GM23338 (cell line): ENCODE data around the gene MS4A7. TPM values are rescaled to one million over a fixed set of nuclear protein-coding genes. Genes with fewer than 3 reads are reported as not detected.

Source experiments
- ATAC-seq: fragments of 200-7000 bp; cut with Tn5 transposase; 3 replicates; pipeline ENCODE4 v1.9.1; 2020
- DNase-seq: peaks from one replicate; pipeline ENCODE4 v3.0.0-alpha.2; 2015; ENCODE audit warnings: low spot score
- H2AFZ ChIP-seq: fragments of 200-600 bp; sonication (generic); 2 replicates; pipeline ENCODE4 v1.8.0; 2016; ENCODE audit warnings: antibody characterized with exemption, mild to moderate bottlenecking, moderate library complexity
- H3F3A ChIP-seq: fragments of 200-600 bp; sonication (generic); replicated peaks from 2 replicates; pipeline ENCODE4 v1.8.0; 2017; ENCODE audit warnings: antibody characterized with exemption, mixed run types, low read depth
- H3K27ac ChIP-seq: fragments of 200-600 bp; sonication (generic); 2 replicates; pipeline ENCODE4 v1.6.1; 2016; ENCODE audit warnings: low read depth
- H3K27me3 ChIP-seq: fragments of 200-600 bp; sonication (generic); 2 replicates; pipeline ENCODE4 v1.8.0; 2016; ENCODE audit warnings: mild to moderate bottlenecking, mixed run types, moderate library complexity; ENCODE audit not compliant: insufficient read depth
- H3K36me3 ChIP-seq: fragments of 200-600 bp; sonication (generic); 2 replicates; pipeline ENCODE4 v1.8.0; 2016; ENCODE audit warnings: mild to moderate bottlenecking; ENCODE audit not compliant: insufficient read depth
- H3K4me1 ChIP-seq: fragments of 200-600 bp; sonication (generic); 2 replicates; pipeline ENCODE4 v1.8.0; 2016; ENCODE audit warnings: mild to moderate bottlenecking, moderate library complexity; ENCODE audit not compliant: insufficient read depth
- H3K4me2 ChIP-seq: fragments of 200-600 bp; sonication (generic); 2 replicates; pipeline ENCODE4 v1.7.1; 2017; ENCODE audit warnings: mixed run types
- H3K4me3 ChIP-seq: fragments of 200-600 bp; sonication (generic); 2 replicates; pipeline ENCODE4 v1.6.1; 2016; ENCODE audit warnings: mixed run types
- H3K79me2 ChIP-seq: fragments of 200-600 bp; sonication (generic); replicated peaks from 2 replicates; pipeline ENCODE4 v1.8.0; 2017; ENCODE audit warnings: mild to moderate bottlenecking; ENCODE audit not compliant: insufficient read depth
- H3K9me2 ChIP-seq: fragments of 200-600 bp; sonication (generic); 2 replicates; pipeline ENCODE4 v1.8.0; 2017; ENCODE audit not compliant: insufficient read depth
- H4K20me1 ChIP-seq: fragments of 200-600 bp; sonication (generic); replicated peaks from 2 replicates; pipeline ENCODE4 v1.8.0; 2017; ENCODE audit warnings: mild to moderate bottlenecking; ENCODE audit not compliant: insufficient read depth
- H3K27ac Mint-ChIP-seq: 2 replicates; pipeline ENCODE4 v1.8.0; 2020; ENCODE audit warnings: inconsistent platforms, mild to moderate bottlenecking, moderate library complexity, mixed read lengths
- H3K27me3 Mint-ChIP-seq: 3 replicates; pipeline ENCODE4 v1.8.0; 2022; ENCODE audit warnings: low read depth, mild to moderate bottlenecking, moderate library complexity, mixed read lengths, inconsistent platforms; ENCODE audit not compliant: insufficient read depth, poor library complexity
- H3K36me3 Mint-ChIP-seq: 3 replicates; pipeline ENCODE4 v1.8.0; 2021; ENCODE audit warnings: low read depth, mild to moderate bottlenecking, inconsistent platforms, moderate library complexity, mixed read lengths
- H3K4me1 Mint-ChIP-seq: 3 replicates; pipeline ENCODE4 v1.8.0; 2020; ENCODE audit warnings: mild to moderate bottlenecking, inconsistent platforms, mixed read lengths
- H3K4me3 Mint-ChIP-seq: 3 replicates; pipeline ENCODE4 v1.8.0; 2021; ENCODE audit warnings: moderate library complexity, mild to moderate bottlenecking, inconsistent platforms, mixed read lengths
- H3K9me3 Mint-ChIP-seq: 3 replicates; pipeline ENCODE4 v1.8.0; 2020; ENCODE audit warnings: moderate library complexity, mild to moderate bottlenecking, inconsistent platforms, mixed read lengths
- CREB1 ChIP-seq: fragments of 250-450 bp; sonication (Bioruptor Pico); IDR thresholded peaks from 2 replicates; pipeline ENCODE4 v1.5.0; 2020; ENCODE audit warnings: low read depth, mild to moderate bottlenecking, moderate library complexity
- CTCF ChIP-seq, 2 experiments: fragments of 200-600 bp in 1 of 2; sonication (generic) in 1 of 2; conservative IDR thresholded peaks; 2 replicates each; pipeline versions ENCODE4 v1.5.1 to v1.6.1; 2016 to 2017; ENCODE audit warnings: antibody characterized with exemption in 2 of 2, low read depth in 2 of 2, mild to moderate bottlenecking in 2 of 2, moderate library complexity in 1 of 2
- EZH2 ChIP-seq: fragments of 200-600 bp; sonication (generic); IDR thresholded peaks from one replicate; pipeline ENCODE4 v1.8.0; 2017; ENCODE audit warnings: antibody characterized with exemption, mild to moderate bottlenecking, low read depth; ENCODE audit not compliant: unreplicated experiment
- EZH2phosphoT487 ChIP-seq: fragments of 200-600 bp; sonication (generic); IDR thresholded peaks from one replicate; pipeline ENCODE4 v1.8.1; 2018; ENCODE audit warnings: antibody characterized with exemption; ENCODE audit not compliant: unreplicated experiment
- JUNB ChIP-seq: IDR thresholded peaks from one replicate; pipeline ENCODE4 v1.6.1; 2016; ENCODE audit warnings: antibody characterized with exemption; ENCODE audit not compliant: unreplicated experiment
- NANOG ChIP-seq: IDR thresholded peaks from 2 replicates; pipeline ENCODE4 v1.6.1; 2016; ENCODE audit warnings: antibody characterized with exemption, borderline replicate concordance
- POLR2AphosphoS5 ChIP-seq: IDR thresholded peaks from 2 replicates; pipeline ENCODE4 v1.6.1; 2016; ENCODE audit warnings: antibody characterized with exemption, low read depth
- STAT1 ChIP-seq: IDR thresholded peaks from one replicate; pipeline ENCODE4 v1.6.1; 2016; ENCODE audit warnings: antibody characterized with exemption; ENCODE audit not compliant: unreplicated experiment
- ZNF114 ChIP-seq: fragments of 250-450 bp; sonication (Bioruptor Pico); IDR thresholded peaks from 2 replicates; pipeline ENCODE4 v1.5.0; 2020; ENCODE audit warnings: mild to moderate bottlenecking, moderate library complexity
- ZNF331 ChIP-seq: fragments of 250-450 bp; sonication (Bioruptor Pico); IDR thresholded peaks from 2 replicates; pipeline ENCODE4 v1.5.0; 2020; ENCODE audit warnings: low read depth, mild to moderate bottlenecking, moderate library complexity
- ZNF462 ChIP-seq: fragments of 250-450 bp; sonication (Bioruptor Pico); IDR thresholded peaks from 2 replicates; pipeline ENCODE4 v1.5.0; 2020; ENCODE audit warnings: mild to moderate bottlenecking, moderate library complexity
- polyA plus RNA-seq: library from polyadenylated mRNA; unstranded; fragments of >200 nt; fragmentation: Nextera tagmentation; extraction: Ambion mirVana; gene quantifications from 2 replicates; pipeline ENCODE4 v1.2.1, GENCODE V29; 2016
- total RNA-seq: library from RNA; depleted of rRNA; stranded (reverse); fragments of >200 nt; shearing (Covaris generic); gene quantifications from 2 replicates; pipeline ENCODE4 v1.2.3, GENCODE V29; 2014
- TF ChIP-seq, protein P1 (sequence below): IDR thresholded peaks from 2 replicates; pipeline ENCODE4 v1.6.1; 2016; ENCODE audit warnings: antibody characterized with exemption
- TF ChIP-seq, protein P2 (sequence below): IDR thresholded peaks from one replicate; pipeline ENCODE4 v1.6.1; 2018; ENCODE audit warnings: antibody characterized with exemption; ENCODE audit not compliant: unreplicated experiment

MS4A7 gene
- total and polyA plus RNA-seq, 2 experiments from 2014 or later, result 0.07 TPM; not detected in 1

DNA sequence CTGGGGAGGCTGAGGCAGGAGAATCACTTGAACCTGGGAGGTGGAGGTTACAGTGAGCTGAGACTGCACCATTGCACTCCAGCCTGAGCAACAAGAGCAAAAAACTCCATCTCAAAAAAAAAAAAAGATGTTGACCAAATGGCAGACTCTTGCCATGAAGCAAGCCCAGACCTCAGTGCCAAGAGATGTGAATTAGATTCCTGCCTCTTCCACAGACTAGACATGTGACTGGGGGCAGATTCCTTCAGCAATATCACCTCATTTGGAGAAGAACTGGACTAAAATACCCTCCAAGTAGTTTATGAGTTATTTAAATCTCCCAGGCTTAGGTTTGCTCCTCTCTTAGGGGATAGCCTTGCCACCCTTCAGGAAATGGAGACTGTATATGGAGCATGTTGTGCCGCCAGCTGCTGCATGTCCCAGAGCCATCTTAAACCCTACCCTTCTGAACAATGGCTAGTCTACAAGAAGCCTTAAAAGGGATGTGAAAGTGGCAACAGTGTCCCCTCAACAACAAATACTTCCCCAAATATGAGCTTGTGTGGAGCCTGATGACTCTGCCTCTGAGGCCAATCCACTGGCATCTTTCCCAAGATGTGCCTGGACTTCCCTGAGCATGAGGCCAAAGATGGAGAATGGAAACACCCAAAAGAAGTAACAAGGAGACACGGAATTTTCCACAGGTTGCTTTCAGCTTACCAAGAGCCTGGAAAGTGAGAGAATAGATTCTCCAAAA, 763 bp upstream of the MS4A7 start:
- no peak overlapping the region for H3K4me3 ChIP-seq
- no peaks in the 10 kb centered on the region for H3K4me1 ChIP-seq
- DNase-seq (no peak), ATAC-seq (no peak)
- no peaks in the 10 kb centered on the region for H3K36me3 Mint-ChIP-seq
- no peaks in the 10 kb centered on the region for H3K36me3 ChIP-seq
- H3K27me3 ChIP-seq, result no peaks in the 10 kb centered on the region
- H3K27me3 Mint-ChIP-seq, result no peaks in the 10 kb centered on the region
- H3K27ac ChIP-seq, result no peak overlapping the region
- H4K20me1 ChIP-seq, result no peaks in the 10 kb centered on the region
- H2AFZ ChIP-seq, result no peak overlapping the region
- H3K4me3 Mint-ChIP-seq, result no peak overlapping the region
- no peak overlapping the region for H3K4me2 ChIP-seq
- H3F3A ChIP-seq, result no peaks in the 10 kb centered on the region
- TF ChIP-seq EZH2phosphoT487, result no peak
- no peak for TF ChIP-seq CTCF (conservative IDR thresholded peaks at IDR 0.05; ENCODE audit: low read depth in 2 of 2)
- TF ChIP-seq EZH2, result no peak
- TF ChIP-seq, protein P1, sequence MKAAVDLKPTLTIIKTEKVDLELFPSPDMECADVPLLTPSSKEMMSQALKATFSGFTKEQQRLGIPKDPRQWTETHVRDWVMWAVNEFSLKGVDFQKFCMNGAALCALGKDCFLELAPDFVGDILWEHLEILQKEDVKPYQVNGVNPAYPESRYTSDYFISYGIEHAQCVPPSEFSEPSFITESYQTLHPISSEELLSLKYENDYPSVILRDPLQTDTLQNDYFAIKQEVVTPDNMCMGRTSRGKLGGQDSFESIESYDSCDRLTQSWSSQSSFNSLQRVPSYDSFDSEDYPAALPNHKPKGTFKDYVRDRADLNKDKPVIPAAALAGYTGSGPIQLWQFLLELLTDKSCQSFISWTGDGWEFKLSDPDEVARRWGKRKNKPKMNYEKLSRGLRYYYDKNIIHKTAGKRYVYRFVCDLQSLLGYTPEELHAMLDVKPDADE, result no peak
- TF ChIP-seq, protein P2, sequence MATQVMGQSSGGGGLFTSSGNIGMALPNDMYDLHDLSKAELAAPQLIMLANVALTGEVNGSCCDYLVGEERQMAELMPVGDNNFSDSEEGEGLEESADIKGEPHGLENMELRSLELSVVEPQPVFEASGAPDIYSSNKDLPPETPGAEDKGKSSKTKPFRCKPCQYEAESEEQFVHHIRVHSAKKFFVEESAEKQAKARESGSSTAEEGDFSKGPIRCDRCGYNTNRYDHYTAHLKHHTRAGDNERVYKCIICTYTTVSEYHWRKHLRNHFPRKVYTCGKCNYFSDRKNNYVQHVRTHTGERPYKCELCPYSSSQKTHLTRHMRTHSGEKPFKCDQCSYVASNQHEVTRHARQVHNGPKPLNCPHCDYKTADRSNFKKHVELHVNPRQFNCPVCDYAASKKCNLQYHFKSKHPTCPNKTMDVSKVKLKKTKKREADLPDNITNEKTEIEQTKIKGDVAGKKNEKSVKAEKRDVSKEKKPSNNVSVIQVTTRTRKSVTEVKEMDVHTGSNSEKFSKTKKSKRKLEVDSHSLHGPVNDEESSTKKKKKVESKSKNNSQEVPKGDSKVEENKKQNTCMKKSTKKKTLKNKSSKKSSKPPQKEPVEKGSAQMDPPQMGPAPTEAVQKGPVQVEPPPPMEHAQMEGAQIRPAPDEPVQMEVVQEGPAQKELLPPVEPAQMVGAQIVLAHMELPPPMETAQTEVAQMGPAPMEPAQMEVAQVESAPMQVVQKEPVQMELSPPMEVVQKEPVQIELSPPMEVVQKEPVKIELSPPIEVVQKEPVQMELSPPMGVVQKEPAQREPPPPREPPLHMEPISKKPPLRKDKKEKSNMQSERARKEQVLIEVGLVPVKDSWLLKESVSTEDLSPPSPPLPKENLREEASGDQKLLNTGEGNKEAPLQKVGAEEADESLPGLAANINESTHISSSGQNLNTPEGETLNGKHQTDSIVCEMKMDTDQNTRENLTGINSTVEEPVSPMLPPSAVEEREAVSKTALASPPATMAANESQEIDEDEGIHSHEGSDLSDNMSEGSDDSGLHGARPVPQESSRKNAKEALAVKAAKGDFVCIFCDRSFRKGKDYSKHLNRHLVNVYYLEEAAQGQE, result no peak
- TF ChIP-seq POLR2AphosphoS5, result no peak
- TF ChIP-seq ZNF331 (CRISPR knock-in tag), result no peak
- no peak for TF ChIP-seq ZNF462 (CRISPR knock-in tag)
- TF ChIP-seq ZNF114 (CRISPR knock-in tag), result no peak
- TF ChIP-seq STAT1, result no peak
- TF ChIP-seq JUNB, result no peak
- TF ChIP-seq NANOG, result no peak
- no peak for TF ChIP-seq CREB1 (CRISPR knock-in tag)
- H3K79me2 ChIP-seq, result no peaks in the 10 kb centered on the region
- H3K9me2 ChIP-seq, result peaks cover 26% of the 10 kb centered on the region
- H3K27ac Mint-ChIP-seq, result no peak overlapping the region
- H3K9me3 Mint-ChIP-seq, result no peaks in the 10 kb centered on the region; the same call in 1 of the 3 replicates
- no peaks in the 10 kb centered on the region for H3K4me1 Mint-ChIP-seq
